CD4-positive, CD25-positive, alpha-beta regulatory T cell (primary cell): ENCODE data around the gene NCF2. TPM values are rescaled to one million over a fixed set of nuclear protein-coding genes. Genes with fewer than 3 reads are reported as not detected.
"Not testable (repeated sequence)": the region's sequence is repeated elsewhere in the genome, so short reads cannot be mapped to it uniquely, and the experiment has no call there.

Experiments
- ATAC-seq, 2 donors: fragments of 150-1000 bp; cut with Tn5 transposase; one replicate each; pipeline ENCODE4 v1.10.0; 2021; ENCODE audit warnings: low read depth in 2 of 2, moderate number of reproducible peaks in 2 of 2, moderate library complexity in 1 of 2
- DNase-seq, 3 donors: peaks; one replicate each; pipeline versions ENCODE4 v3.0.0 to v3.0.0-alpha.2; 2012 to 2022; ENCODE audit warnings: mixed read lengths in 1 of 3
- H3K27ac ChIP-seq: one replicate; pipeline ENCODE4 v1.7.0; 2013; ENCODE audit warnings: mild to moderate bottlenecking, low read length; ENCODE audit not compliant: insufficient read depth, poor library complexity, severe bottlenecking
- H3K27me3 ChIP-seq: one replicate; pipeline ENCODE4 v1.7.0; 2013; ENCODE audit warnings: low read length; ENCODE audit not compliant: control insufficient read depth, insufficient read depth
- H3K36me3 ChIP-seq: one replicate; pipeline ENCODE4 v1.7.0; 2013; ENCODE audit warnings: mild to moderate bottlenecking, low read length, moderate library complexity; ENCODE audit not compliant: control insufficient read depth, insufficient read depth
- H3K4me1 ChIP-seq: 2 replicates; pipeline ENCODE4 v1.7.0; 2013; ENCODE audit warnings: mild to moderate bottlenecking, low read length; ENCODE audit not compliant: insufficient read depth, control insufficient read depth, poor library complexity, severe bottlenecking
- H3K4me3 ChIP-seq: one replicate; pipeline ENCODE4 v1.7.0; 2013; ENCODE audit warnings: low read depth, mild to moderate bottlenecking, low read length, moderate library complexity
- H3K9me3 ChIP-seq, 2 experiments: 1 replicate in 1 of 2; 2 replicates in 1 of 2; pipeline ENCODE4 v1.7.0; 2013; ENCODE audit warnings: low read length in 2 of 2, mild to moderate bottlenecking in 1 of 2, moderate library complexity in 1 of 2; ENCODE audit not compliant: control insufficient read depth in 2 of 2
- H3K27ac Mint-ChIP-seq, 3 donors: one replicate each; pipeline ENCODE4 v1.8.0; 2020 to 2022; ENCODE audit warnings: mild to moderate bottlenecking in 3 of 3, mixed read lengths in 3 of 3, moderate library complexity in 2 of 3
- H3K27me3 Mint-ChIP-seq: one replicate; pipeline ENCODE4 v1.8.0; 2022; ENCODE audit warnings: mild to moderate bottlenecking, mixed read lengths
- H3K36me3 Mint-ChIP-seq: one replicate; pipeline ENCODE4 v1.8.0; 2020; ENCODE audit warnings: mixed read lengths
- H3K4me1 Mint-ChIP-seq, 4 donors: one replicate each; pipeline ENCODE4 v1.8.0; 2020 to 2022; ENCODE audit warnings: mixed read lengths in 4 of 4, mild to moderate bottlenecking in 1 of 4
- H3K4me3 Mint-ChIP-seq, 4 donors: one replicate each; pipeline ENCODE4 v1.8.0; 2020 to 2022; ENCODE audit warnings: mild to moderate bottlenecking in 4 of 4, mixed read lengths in 4 of 4, moderate library complexity in 3 of 4
- H3K9me3 Mint-ChIP-seq, 7 donors: one replicate each; pipeline ENCODE4 v1.8.0; 2020 to 2022; ENCODE audit warnings: mixed read lengths in 7 of 7, mild to moderate bottlenecking in 3 of 7, moderate library complexity in 2 of 7
- polyA plus RNA-seq, 4 donors: library from polyadenylated mRNA; unstranded; fragments of 300-500 nt; fragmentation: Illumina TruSeq; gene quantifications; one replicate each; pipeline ENCODE4 v1.2.3, GENCODE V29; 2021
- total RNA-seq: library from RNA; stranded (reverse); gene quantifications from one replicate; pipeline ENCODE4 v1.2.3, GENCODE V29; 2022

The NCF2 gene
- total and polyA plus RNA-seq, 5 donors from 2014 or later: 2.8 to 20.0 (median 7.8) TPM

DNA sequence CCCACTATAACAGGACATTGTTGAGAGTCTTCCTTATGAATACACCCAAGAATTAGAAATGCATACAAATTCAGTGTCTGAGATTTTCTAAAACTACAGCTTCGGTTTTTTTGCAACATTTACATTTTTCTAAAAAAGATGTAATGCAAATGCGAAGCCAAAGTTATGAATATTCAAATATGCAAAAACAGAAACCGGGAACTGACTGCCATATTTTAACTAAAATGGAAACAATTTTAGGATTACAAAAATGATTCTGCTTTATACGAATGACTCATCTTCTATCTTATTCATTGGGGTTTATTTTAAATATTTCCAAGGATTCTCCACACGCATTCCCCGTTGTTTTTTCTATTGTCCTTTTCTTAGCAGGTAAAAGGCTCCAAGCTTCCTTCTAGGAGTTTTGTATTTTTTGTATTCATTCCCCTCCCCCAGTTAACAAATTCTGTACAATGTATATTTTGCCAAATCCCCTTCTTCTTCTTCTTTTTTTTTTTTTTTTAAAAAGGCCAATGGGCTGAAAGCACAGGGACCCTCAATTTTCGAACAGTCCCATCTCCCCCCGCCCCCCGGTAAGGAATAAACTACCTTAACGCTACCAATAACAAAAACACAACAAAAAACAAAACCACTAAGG lies 44.3 kb upstream of the NCF2 start:
- H3K4me3 Mint-ChIP-seq: peak overlapping the region; percentile 86 to 100 (median 96)
- peaks cover 18 to 60% (median 28%) of the 10 kb centered on the region in 4 donors for H3K4me1 Mint-ChIP-seq

DNA sequence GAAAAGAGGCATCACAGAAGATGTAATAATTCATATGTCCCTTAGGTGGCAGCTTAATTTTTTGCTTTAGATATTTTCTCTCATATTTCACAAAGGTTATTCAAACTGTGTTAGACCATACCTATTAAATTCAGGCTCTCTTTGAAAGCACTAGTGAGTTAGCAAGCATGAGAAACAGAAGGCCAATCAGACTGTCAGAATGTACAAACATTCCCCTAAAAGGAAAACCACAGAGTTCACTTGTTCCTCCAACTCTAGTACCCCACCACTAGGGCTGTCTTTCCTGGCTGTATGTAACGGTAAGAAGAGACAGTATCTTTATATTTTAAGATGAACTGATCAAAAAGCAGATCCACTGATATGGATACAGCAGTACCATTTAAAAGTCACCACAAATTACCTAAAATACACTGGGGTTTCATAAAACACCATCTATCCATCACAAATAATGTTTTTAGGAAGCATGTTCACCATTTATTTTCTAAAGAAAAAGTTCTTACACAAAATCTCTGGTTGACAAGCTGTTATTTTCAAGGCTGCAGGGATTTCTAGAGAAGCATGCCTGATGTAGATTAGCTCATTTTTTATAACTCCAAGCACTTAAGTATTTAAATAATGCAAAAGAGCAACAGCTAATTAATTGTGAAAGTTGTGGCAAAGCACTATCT lies 43.6 kb upstream of the NCF2 start:
- ATAC-seq (peak; percentile 4 to 6), DNase-seq (peak; percentile 20 to 74 (median 45))
- peaks cover 5% of the 10 kb centered on the region for H3K27me3 Mint-ChIP-seq
- H3K36me3 ChIP-seq: peaks cover 27% of the 10 kb centered on the region
- H3K4me1 Mint-ChIP-seq: peaks cover 22 to 68% (median 33%) of the 10 kb centered on the region in 4 donors
- peak overlapping the region; percentile 86 to 100 (median 96) for H3K4me3 Mint-ChIP-seq
- peak overlapping the region; percentile 91 for H3K4me3 ChIP-seq
- peaks cover 0 to 1% (median 0%) of the 10 kb centered on the region in 7 donors for H3K9me3 Mint-ChIP-seq
- peaks cover 59% of the 10 kb centered on the region for H3K4me1 ChIP-seq
- H3K27me3 ChIP-seq: no peaks in the 10 kb centered on the region
- peak overlapping the region; percentile 88 to 99 (median 93) for H3K27ac Mint-ChIP-seq
- peaks cover 22% of the 10 kb centered on the region for H3K36me3 Mint-ChIP-seq
- H3K9me3 ChIP-seq: no peaks in the 10 kb centered on the region
- H3K27ac ChIP-seq: peak overlapping the region; percentile 55

More for the DNA sequence above, 44.3 kb upstream of the NCF2 start:
- Histone ChIP-seq H3K4me1 (peaks cover 55% of the 10 kb centered on the region), H3K4me3 (peak overlapping the region; percentile 91), H3K27ac (peak overlapping the region; percentile 75), H3K9me3 (no peaks in the 10 kb centered on the region), H3K27me3 (no peaks in the 10 kb centered on the region), H3K36me3 (peaks cover 20% of the 10 kb centered on the region)
- no peak for DNase-seq
- Mint-ChIP-seq H3K27ac (peak overlapping the region; percentile 88 to 99 (median 89)), H3K27me3 (peaks cover 8% of the 10 kb centered on the region), H3K9me3 (peaks cover 0 to 1% (median 0%) of the 10 kb centered on the region in 7 donors), H3K36me3 (peaks cover 15% of the 10 kb centered on the region)
- no peak for ATAC-seq

DNA sequence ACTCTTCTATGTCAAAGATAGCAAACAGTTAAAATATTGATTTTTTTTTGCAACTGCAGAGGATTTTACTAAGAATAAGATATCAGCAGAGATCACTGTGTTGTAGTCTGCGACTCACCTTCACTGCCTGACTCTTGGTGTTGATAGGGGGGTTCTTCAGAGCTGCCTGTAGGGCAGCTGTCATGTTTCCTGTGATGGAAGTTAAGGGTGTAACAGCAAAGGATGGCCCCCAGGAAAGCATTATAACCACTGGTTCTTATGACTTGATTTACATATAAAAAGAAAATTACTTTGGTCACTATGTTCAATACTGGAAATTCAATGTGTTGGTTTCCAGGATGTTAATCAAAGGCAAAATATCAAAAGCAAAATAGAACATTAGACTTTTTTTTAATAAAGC lies 42.7 kb upstream of the NCF2 start:
- H3K4me3 ChIP-seq: peak overlapping the region; percentile 91
- no peaks in the 10 kb centered on the region for H3K9me3 ChIP-seq
- peak overlapping the region; percentile 53 for H3K27ac ChIP-seq
- peaks cover 0 to 1% (median 0%) of the 10 kb centered on the region in 7 donors for H3K9me3 Mint-ChIP-seq
- DNase-seq: peak in 1 of 3 donors; percentile 59
- peaks cover 35% of the 10 kb centered on the region for H3K36me3 ChIP-seq
- peak overlapping the region in 2 of 3 donors; percentile 55 to 99 for H3K27ac Mint-ChIP-seq
- H3K4me1 ChIP-seq: peaks cover 59% of the 10 kb centered on the region
- ATAC-seq: no peak
- H3K27me3 Mint-ChIP-seq: peaks cover 5% of the 10 kb centered on the region
- H3K36me3 Mint-ChIP-seq: peaks cover 30% of the 10 kb centered on the region
- H3K27me3 ChIP-seq: no peaks in the 10 kb centered on the region
- H3K4me1 Mint-ChIP-seq: peaks cover 29 to 76% (median 40%) of the 10 kb centered on the region in 4 donors
- H3K4me3 Mint-ChIP-seq: peak overlapping the region; percentile 86 to 100 (median 96)

DNA sequence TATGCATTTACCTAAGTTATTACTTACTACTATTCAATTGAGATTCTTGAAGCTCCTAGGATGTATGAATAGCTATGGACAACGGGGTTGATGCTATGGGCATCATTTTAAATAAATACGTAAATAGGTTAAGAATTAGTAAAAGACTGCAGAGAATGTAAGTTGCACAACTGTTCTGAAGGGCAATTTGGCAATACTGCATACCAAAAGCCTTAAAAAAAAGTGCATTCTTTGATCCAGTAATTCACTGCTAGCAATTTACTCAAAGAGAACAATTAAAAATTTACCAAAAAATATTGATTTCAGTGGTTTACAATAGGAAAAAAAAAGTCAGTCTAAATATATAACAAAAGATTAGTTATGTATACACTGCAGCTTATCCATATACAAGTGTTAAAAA lies 41.9 kb upstream of the NCF2 start:
- peaks cover 62% of the 10 kb centered on the region for H3K4me1 ChIP-seq
- peaks cover 30% of the 10 kb centered on the region for H3K36me3 Mint-ChIP-seq
- DNase-seq (no peak), ATAC-seq (no peak)
- H3K27me3 ChIP-seq: no peaks in the 10 kb centered on the region
- peak overlapping the region; percentile 91 for H3K4me3 ChIP-seq
- H3K27ac ChIP-seq: no peak overlapping the region
- H3K4me3 Mint-ChIP-seq: peak overlapping the region in 3 of 4 donors; percentile 43 to 100 (median 61)
- H3K36me3 ChIP-seq: peaks cover 40% of the 10 kb centered on the region
- peaks cover 2% of the 10 kb centered on the region for H3K27me3 Mint-ChIP-seq
- peak overlapping the region in 2 of 3 donors; percentile 74 to 83 for H3K27ac Mint-ChIP-seq
- no peaks in the 10 kb centered on the region for H3K9me3 ChIP-seq
- peaks cover 29 to 80% (median 39%) of the 10 kb centered on the region in 4 donors for H3K4me1 Mint-ChIP-seq
- H3K9me3 Mint-ChIP-seq: peaks cover 0 to 1% (median 0%) of the 10 kb centered on the region in 7 donors

GRCh38 chr1:183630748-183631147 lies 40.5 kb upstream of the NCF2 start:
- H3K27me3 ChIP-seq: no peaks in the 10 kb centered on the region
- no peak overlapping the region for H3K27ac ChIP-seq
- ATAC-seq: no peak
- Mint-ChIP-seq H3K36me3 (peaks cover 30% of the 10 kb centered on the region), H3K27me3 (no peaks in the 10 kb centered on the region), H3K4me3 (peak overlapping the region; percentile 27 to 95 (median 61)), H3K9me3 (peaks cover 0 to 1% (median 0%) of the 10 kb centered on the region in 7 donors), H3K4me1 (peaks cover 36 to 68% (median 43%) of the 10 kb centered on the region in 4 donors), H3K27ac (peak overlapping the region; percentile 34 to 85 (median 55))
- peak overlapping the region; percentile 53 for H3K4me3 ChIP-seq
- no peak for DNase-seq
- H3K4me1 ChIP-seq: peaks cover 61% of the 10 kb centered on the region
- H3K36me3 ChIP-seq: peaks cover 48% of the 10 kb centered on the region
- H3K9me3 ChIP-seq: no peaks in the 10 kb centered on the region

- H3K27me3 Mint-ChIP-seq: no peaks in the 10 kb centered on the region
- Histone ChIP-seq H3K4me1 (peaks cover 45% of the 10 kb centered on the region), H3K27me3 (no peaks in the 10 kb centered on the region), H3K27ac (no peak overlapping the region), H3K36me3 (peaks cover 57% of the 10 kb centered on the region), H3K4me3 (no peak overlapping the region), H3K9me3 (no peaks in the 10 kb centered on the region)
- peaks cover 41% of the 10 kb centered on the region for H3K36me3 Mint-ChIP-seq
- peak overlapping the region; percentile 20 to 80 (median 65) for H3K27ac Mint-ChIP-seq
- H3K4me1 Mint-ChIP-seq: peaks cover 35 to 59% (median 44%) of the 10 kb centered on the region in 4 donors
- H3K4me3 Mint-ChIP-seq: peak overlapping the region in 3 of 4 donors; percentile 6 to 40 (median 10)
- H3K9me3 Mint-ChIP-seq: no peaks in the 10 kb centered on the region
- ATAC-seq: no peak
- no peak for DNase-seq
Measured at GRCh38 chr1:183628537-183628936, 38.3 kb upstream of the NCF2 start.

- not testable (repeated sequence) for ATAC-seq, H3K27me3 ChIP-seq, H3K9me3 ChIP-seq, H3K27me3 Mint-ChIP-seq, H3K4me3 Mint-ChIP-seq, H3K9me3 Mint-ChIP-seq, H3K4me3 ChIP-seq, DNase-seq
- Histone ChIP-seq H3K36me3 (peaks cover 54% of the 10 kb centered on the region), H3K27ac (peak overlapping the region; percentile 14), H3K4me1 (peaks cover 22% of the 10 kb centered on the region)
- Mint-ChIP-seq H3K36me3 (peaks cover 47% of the 10 kb centered on the region), H3K4me1 (peaks cover 31 to 41% (median 38%) of the 10 kb centered on the region in 4 donors), H3K27ac (peak overlapping the region in 2 of 3 donors; percentile 3 to 66)
Measured at GRCh38 chr1:183626236-183626635, 36.0 kb upstream of the NCF2 start.
